Mammary epithelial cell (primary cell): ENCODE measurements around the gene SORBS2.

Source experiments
- EZH2 ChIP-seq: IDR thresholded peaks from 2 replicates; pipeline ENCODE4 v1.6.1; 2012; ENCODE audit warnings: low read length, inconsistent platforms, borderline replicate concordance
- TF ChIP-seq, protein P1 (sequence below), 2 donors: IDR thresholded peaks in 1 of 2; conservative IDR thresholded peaks in 1 of 2; 2 replicates each; pipeline ENCODE4 v1.5.1; 2011 to 2012; ENCODE audit warnings: inconsistent platforms in 2 of 2, low read length in 2 of 2, mild to moderate bottlenecking in 2 of 2, control low read depth in 1 of 2, low read depth in 1 of 2; ENCODE audit not compliant: insufficient read depth in 1 of 2; ENCODE audit errors: extremely low read depth in 1 of 2

DNA sequence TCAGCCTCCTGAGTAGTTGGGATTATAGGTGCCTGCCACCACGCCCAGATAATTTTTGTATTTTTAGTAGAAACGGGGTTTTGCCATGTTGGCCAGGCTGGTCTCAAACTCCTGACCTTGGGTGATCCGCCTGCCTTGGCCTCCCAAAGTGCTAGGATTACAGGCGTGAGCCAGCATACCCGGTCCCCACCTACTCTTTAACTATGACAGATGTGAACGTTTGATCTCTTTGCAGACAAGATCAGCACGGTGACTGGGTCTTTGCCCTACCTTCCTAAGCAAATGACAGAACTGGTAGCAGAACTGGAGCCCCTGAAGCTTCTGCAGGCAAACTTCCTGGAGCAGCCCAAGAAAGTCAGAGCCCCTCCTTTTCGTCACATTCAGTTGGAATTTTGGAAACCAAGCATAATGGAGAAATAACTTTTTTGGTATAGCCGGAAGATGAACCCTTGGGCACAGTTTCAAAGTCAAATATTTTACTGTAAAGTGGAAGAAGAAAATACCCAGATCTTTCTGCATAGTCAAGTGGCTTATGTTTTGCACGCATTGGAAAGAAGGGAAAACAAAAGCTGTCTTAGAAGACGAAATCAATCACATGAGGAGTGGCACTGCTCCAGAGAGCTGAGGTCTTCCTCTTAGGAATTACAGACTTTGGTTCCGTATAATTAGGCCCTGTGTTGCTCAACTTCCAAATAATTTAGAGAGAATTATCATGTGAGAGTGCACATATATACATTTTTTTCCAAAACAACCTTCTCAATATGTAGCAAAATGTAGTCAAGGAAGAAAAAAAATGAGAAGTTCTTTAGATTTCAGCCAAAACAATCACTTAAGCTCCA, 90.6 kb downstream of the SORBS2 start:
- TF ChIP-seq, protein P1, sequence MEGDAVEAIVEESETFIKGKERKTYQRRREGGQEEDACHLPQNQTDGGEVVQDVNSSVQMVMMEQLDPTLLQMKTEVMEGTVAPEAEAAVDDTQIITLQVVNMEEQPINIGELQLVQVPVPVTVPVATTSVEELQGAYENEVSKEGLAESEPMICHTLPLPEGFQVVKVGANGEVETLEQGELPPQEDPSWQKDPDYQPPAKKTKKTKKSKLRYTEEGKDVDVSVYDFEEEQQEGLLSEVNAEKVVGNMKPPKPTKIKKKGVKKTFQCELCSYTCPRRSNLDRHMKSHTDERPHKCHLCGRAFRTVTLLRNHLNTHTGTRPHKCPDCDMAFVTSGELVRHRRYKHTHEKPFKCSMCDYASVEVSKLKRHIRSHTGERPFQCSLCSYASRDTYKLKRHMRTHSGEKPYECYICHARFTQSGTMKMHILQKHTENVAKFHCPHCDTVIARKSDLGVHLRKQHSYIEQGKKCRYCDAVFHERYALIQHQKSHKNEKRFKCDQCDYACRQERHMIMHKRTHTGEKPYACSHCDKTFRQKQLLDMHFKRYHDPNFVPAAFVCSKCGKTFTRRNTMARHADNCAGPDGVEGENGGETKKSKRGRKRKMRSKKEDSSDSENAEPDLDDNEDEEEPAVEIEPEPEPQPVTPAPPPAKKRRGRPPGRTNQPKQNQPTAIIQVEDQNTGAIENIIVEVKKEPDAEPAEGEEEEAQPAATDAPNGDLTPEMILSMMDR (conservative IDR thresholded peaks at IDR 0.05 in 1 of 2, IDR thresholded peaks at IDR 0.05 in 1 of 2; ENCODE audit: extremely low read depth in 1 of 2, insufficient read depth in 1 of 2, low read depth in 1 of 2, low read length in 2 of 2) = no peak
- TF ChIP-seq EZH2 = no peak
